ENCODE results near the gene ALG5.

- TF ChIP-seq POLR2A (IDR thresholded peaks at IDR 0.05) (no peak), CTCF (IDR thresholded peaks at IDR 0.05) (no peak)
These were observed 2.7 kb upstream of the ALG5 start for GRCh38 chr13:37001921-37002250.
